H1 (cell line): Measurements from ENCODE around the gene KRT5. TPM values are rescaled to one million over a fixed set of nuclear protein-coding genes. Genes with fewer than 3 reads are reported as not detected.

Source experiments
- SIN3A ChIP-seq, 2 experiments: IDR thresholded peaks in 1 of 2; conservative IDR thresholded peaks in 1 of 2; 2 replicates each; pipeline ENCODE4 v1.6.1; 2011 to 2012; ENCODE audit warnings: low read length in 2 of 2, improper control_type of control experiment in 1 of 2, low read depth in 1 of 2, mild to moderate bottlenecking in 1 of 2
- polyA plus RNA-seq, 7 experiments: library from polyadenylated mRNA; depleted of rRNA in 3 of 7; stranded (reverse) in 5 of 7; unstranded in 2 of 7; fragments of >200 nt in 5 of 7; fragments of 200-250 nt in 2 of 7; gene quantifications; 1 replicate in 5 of 7; 2 replicates in 1 of 7; 4 replicates in 1 of 7; pipeline versions ENCODE4 v1.2.1 to v1.2.3, GENCODE V29; 2011 to 2013; ENCODE audit warnings: missing spikeins in 2 of 7, mixed read lengths in 2 of 7
- total RNA-seq: library from RNA; stranded (reverse); fragmentation: NEBNext Ultra II Directional; extraction: Animal tissue kit (Norgen Biotek cat#: 25700); gene quantifications from 2 replicates; pipeline ENCODE4 v1.2.1, GENCODE V29; 2021

KRT5 gene
- total and polyA plus RNA-seq, 2 of the 8 experiments (the other 6 are each of a cell fraction or from before 2014, with no cell fraction given), result 0.18 TPM; not detected in 1

DNA sequence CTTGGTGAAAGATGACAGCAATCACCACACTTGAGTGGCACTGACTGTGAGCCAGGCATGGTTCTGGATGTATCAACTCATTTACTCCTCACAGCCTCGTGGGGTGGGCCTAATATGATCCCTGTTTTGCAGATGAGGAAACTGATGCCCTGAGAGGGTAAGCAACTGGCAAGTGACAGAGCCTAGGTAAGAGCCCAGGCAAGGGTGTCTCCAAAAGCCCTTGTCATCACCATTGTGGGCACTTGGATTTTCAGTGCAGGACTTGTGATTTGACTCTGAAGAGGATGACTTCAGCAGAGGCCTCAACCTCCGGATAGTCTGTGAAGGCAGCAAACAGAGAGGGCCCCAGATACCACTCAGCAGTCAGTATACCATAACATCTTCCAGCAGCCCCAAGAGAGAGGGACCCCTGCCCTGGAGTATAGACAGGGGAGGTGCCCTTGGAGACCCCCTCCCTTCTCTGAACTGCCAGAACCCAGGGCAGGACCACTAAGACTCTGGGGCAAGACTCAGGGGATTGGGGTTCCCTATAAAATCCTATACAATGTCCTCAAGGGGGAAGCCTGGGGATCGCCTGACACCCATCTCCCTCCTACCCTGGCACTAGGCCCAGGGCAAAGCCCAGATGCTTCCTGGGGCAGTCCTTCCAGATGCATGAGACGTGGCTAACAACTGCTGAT lies 7.1 kb upstream of the KRT5 start (continued):
- no peak for TF ChIP-seq SIN3A (conservative IDR thresholded peaks at IDR 0.05 in 1 of 2, IDR thresholded peaks at IDR 0.05 in 1 of 2; ENCODE audit: low read depth in 1 of 2, low read length in 2 of 2)
